HG02884 (cell line): ENCODE data around the gene RNASE7.

Experiments
- ATAC-seq: cut with Tn5 transposase; IDR thresholded peaks from one replicate; pipeline ENCODE4 v1.9.1; 2021; ENCODE audit warnings: mild to moderate bottlenecking, moderate library complexity; ENCODE audit not compliant: unreplicated experiment

The RNASE7 gene

GRCh38 chr14:21066882-21067502 lies 24.8 kb downstream of the RNASE7 start:
- ATAC-seq, result no peak

GRCh38 chr14:21068521-21069387 lies 26.6 kb downstream of the RNASE7 start:
- no peak for ATAC-seq

GRCh38 chr14:21069388-21070082 lies 27.4 kb downstream of the RNASE7 start:
- no peak for ATAC-seq

GRCh38 chr14:21070083-21070609 lies 28.0 kb downstream of the RNASE7 start, which contains the start of gene ARHGEF40:
Gene ARHGEF40, plus strand, starts transcription at chr14:21070304. Its CDS starts 93 bp downstream, at chr14:21070397.
- no peak for ATAC-seq

- no peak for ATAC-seq
These were observed 28.6 kb downstream of the RNASE7 start for GRCh38 chr14:21070610-21071224.

- ATAC-seq, result peak; percentile 58
These were observed 29.3 kb downstream of the RNASE7 start for GRCh38 chr14:21071225-21072030.

- ATAC-seq, result no peak
These were observed 29.9 kb downstream of the RNASE7 start for GRCh38 chr14:21072031-21072473.

GRCh38 chr14:21072781-21073339 lies 30.7 kb downstream of the RNASE7 start:
- no peak for ATAC-seq

- ATAC-seq, result no peak
These were observed 31.8 kb downstream of the RNASE7 start for GRCh38 chr14:21073921-21074320.

GRCh38 chr14:21074398-21075272 lies 32.5 kb downstream of the RNASE7 start:
- no peak for ATAC-seq

GRCh38 chr14:21075719-21076437 lies 33.7 kb downstream of the RNASE7 start:
- ATAC-seq, result no peak

GRCh38 chr14:21077672-21078071 lies 35.5 kb downstream of the RNASE7 start:
- no peak for ATAC-seq

- ATAC-seq, result no peak
These were observed 36.1 kb downstream of the RNASE7 start for GRCh38 chr14:21078287-21078686.

GRCh38 chr14:21078726-21079125 lies 36.6 kb downstream of the RNASE7 start:
- no peak for ATAC-seq

- no peak for ATAC-seq
These were observed 39.5 kb downstream of the RNASE7 start for GRCh38 chr14:21081521-21082142.

- no peak for ATAC-seq
These were observed 41.6 kb downstream of the RNASE7 start for GRCh38 chr14:21083565-21084325.

- no peak for ATAC-seq
These were observed 42.2 kb downstream of the RNASE7 start for GRCh38 chr14:21084396-21084795.
